Ectodermal cell (in vitro differentiated cells): ENCODE data around the gene DHCR24.

ENCODE experiments used
- H3K27ac ChIP-seq: 2 replicates; pipeline ENCODE4 v1.7.0; 2013; ENCODE audit warnings: mild to moderate bottlenecking, low read depth, low read length; ENCODE audit not compliant: insufficient read depth, poor library complexity, severe bottlenecking
- H3K27me3 ChIP-seq: 2 replicates; pipeline ENCODE4 v1.7.0; 2013; ENCODE audit warnings: mild to moderate bottlenecking, low read length; ENCODE audit not compliant: insufficient read depth, control insufficient read depth, poor library complexity, severe bottlenecking
- H3K36me3 ChIP-seq: one replicate; pipeline ENCODE4 v1.7.0; 2013; ENCODE audit warnings: low read length; ENCODE audit not compliant: control insufficient read depth, insufficient read depth
- H3K4me1 ChIP-seq: one replicate; pipeline ENCODE4 v1.7.0; 2013; ENCODE audit warnings: low read length; ENCODE audit not compliant: control insufficient read depth, insufficient read depth
- H3K4me3 ChIP-seq: 2 replicates; pipeline ENCODE4 v1.7.0; 2013; ENCODE audit warnings: low read depth, low read length, control low read depth; ENCODE audit not compliant: insufficient read depth
- H3K9me3 ChIP-seq: 2 replicates; pipeline ENCODE4 v1.7.0; 2013; ENCODE audit warnings: mild to moderate bottlenecking, low read length, moderate library complexity; ENCODE audit not compliant: control insufficient read depth
- WGBS, 2 experiments: methylation state at CpG; one replicate each; pipeline ENCODE4 v1.1.7; 2013; ENCODE audit warnings: missing lambda C conversion rate in 2 of 2; 5-methylcytosine and 5-hydroxymethylcytosine counted together

Gene DHCR24

DNA sequence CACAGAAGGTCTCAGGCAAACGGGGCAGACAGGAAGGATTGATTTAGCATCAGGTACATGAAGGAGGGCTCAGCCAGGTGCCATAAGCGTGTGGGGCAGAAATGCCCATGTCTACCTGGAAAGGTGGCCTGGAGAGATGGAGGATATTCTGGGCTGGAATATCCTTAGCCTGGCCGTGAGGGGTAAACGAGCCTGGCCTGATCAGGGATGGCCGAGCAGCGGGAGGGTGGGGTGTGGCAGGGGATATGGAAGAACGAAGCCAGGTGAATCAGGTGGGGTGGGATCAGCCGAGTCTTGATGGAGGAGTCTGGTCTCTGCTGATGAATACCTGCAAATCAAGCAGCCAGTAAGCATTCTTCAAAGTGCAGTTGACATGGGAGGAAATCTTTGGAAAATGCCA lies 50.4 kb downstream of the DHCR24 start:
- Histone ChIP-seq H3K27ac (no peak overlapping the region), H3K4me3 (no peak overlapping the region), H3K27me3 (no peaks in the 10 kb centered on the region), H3K9me3 (no peaks in the 10 kb centered on the region), H3K36me3 (no peaks in the 10 kb centered on the region), H3K4me1 (no peaks in the 10 kb centered on the region)
- WGBS, 2 experiments: 91 to 94% methylated on average over 8 of the region's 8 CpGs

DNA sequence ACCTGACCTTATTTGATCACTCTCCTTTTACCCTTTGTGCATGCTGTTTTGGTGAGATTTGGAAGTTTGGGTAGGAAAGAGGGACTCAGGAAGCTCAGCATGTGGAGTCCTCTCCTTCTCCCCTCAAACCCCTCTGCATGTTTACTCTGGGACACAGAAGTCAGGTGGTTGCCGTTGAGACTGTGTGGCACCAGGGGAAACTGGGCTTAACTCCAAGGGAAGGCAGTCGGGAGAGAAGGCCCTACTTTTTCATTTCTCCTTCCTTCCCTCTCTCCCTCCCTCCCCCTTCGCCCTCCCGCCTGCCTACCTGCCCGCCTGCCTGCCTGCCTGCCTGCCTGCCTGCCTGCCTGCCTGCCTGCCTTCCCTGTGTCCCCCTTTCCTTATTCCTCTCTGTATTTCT lies 51.0 kb downstream of the DHCR24 start:
- no peaks in the 10 kb centered on the region for H3K4me1 ChIP-seq
- 67 to 79% methylated on average over 2 of the region's 5 CpGs for WGBS, 2 experiments
- H3K27ac ChIP-seq: no peak overlapping the region
- H3K4me3 ChIP-seq: no peak overlapping the region
- H3K9me3 ChIP-seq: no peaks in the 10 kb centered on the region
- no peaks in the 10 kb centered on the region for H3K36me3 ChIP-seq
- H3K27me3 ChIP-seq: no peaks in the 10 kb centered on the region

DNA sequence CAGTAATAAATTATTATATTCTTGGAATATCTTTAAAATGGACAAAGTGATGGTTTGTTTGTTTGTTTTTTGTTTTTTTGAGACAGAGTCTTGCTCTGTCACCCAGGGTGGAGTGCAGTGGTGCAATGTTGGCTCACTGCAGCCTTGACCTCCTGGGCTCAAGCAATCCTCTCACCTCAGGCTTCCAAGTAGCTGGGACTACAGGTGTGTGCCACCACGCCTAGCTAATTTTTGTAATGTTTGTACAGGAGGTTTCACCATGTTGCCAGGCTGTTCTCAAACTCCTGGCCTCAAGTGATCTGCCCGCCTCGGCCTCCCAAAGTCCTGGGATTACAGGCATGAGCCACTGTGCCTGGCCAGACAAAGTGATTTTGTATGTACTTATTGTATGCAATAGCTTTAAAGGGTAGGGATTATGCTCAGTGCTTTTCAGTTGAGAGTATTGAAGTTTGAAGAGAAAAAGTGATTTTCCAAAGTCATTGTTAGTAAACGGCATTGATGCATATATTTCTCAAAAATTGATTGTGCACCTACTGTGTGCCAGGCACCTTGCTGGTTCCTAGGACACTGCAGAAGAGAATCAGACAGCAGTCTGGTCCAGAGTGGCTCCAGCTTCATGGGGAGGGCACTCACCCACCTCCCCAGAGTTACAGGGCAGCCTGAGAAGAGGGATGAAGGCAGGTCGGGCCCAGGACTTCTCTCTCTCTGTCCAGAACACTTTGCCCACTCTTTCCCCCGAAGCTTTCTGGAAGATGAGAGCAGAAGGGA lies 51.7 kb downstream of the DHCR24 start:
- WGBS, 2 experiments: 86 to 92% methylated on average over 6 of the region's 6 CpGs
- no peaks in the 10 kb centered on the region for H3K9me3 ChIP-seq
- H3K4me3 ChIP-seq: no peak overlapping the region
- no peaks in the 10 kb centered on the region for H3K36me3 ChIP-seq
- no peak overlapping the region for H3K27ac ChIP-seq
- H3K27me3 ChIP-seq: no peaks in the 10 kb centered on the region
- H3K4me1 ChIP-seq: no peaks in the 10 kb centered on the region

DNA sequence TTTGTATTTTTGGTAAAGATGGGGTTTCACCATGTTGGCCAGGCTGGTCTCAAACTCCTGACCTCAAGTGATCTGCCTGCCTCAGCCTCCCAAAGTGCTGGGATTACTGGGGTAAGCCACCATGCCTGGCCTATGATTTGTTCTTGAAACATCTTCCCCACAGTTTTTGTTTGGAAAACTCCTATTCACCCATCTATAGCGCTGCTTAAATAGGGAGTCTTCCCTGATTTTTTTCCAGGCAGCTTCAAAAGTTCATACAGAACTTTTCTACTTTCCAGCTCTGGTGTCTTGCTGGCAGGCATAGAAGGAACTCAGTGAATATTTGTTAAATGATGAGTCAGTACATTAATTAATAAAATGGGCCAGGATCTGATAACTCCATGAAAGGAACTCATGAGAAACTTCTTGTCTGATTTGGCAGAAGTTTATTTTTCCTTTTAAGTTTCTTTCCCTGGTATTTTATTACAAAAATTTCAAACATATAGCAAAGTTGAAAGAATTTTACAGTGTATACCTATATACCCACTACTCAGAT lies 52.9 kb downstream of the DHCR24 start:
- Histone ChIP-seq H3K27ac (no peak overlapping the region), H3K9me3 (no peaks in the 10 kb centered on the region), H3K27me3 (no peaks in the 10 kb centered on the region), H3K4me1 (no peaks in the 10 kb centered on the region), H3K4me3 (no peak overlapping the region), H3K36me3 (no peaks in the 10 kb centered on the region)
- 97 to 100% methylated on average over 1 of the region's 1 CpG for WGBS, 2 experiments

- WGBS, 2 experiments: 94% methylated on average over 9 of the region's 9 CpGs
- H3K4me1 ChIP-seq: no peaks in the 10 kb centered on the region
- no peak overlapping the region for H3K4me3 ChIP-seq
- no peaks in the 10 kb centered on the region for H3K27me3 ChIP-seq
- no peak overlapping the region for H3K27ac ChIP-seq
- no peaks in the 10 kb centered on the region for H3K9me3 ChIP-seq
- no peaks in the 10 kb centered on the region for H3K36me3 ChIP-seq
Observed at GRCh38 chr1:54833121-54833520, 53.9 kb downstream of the DHCR24 start.

DNA sequence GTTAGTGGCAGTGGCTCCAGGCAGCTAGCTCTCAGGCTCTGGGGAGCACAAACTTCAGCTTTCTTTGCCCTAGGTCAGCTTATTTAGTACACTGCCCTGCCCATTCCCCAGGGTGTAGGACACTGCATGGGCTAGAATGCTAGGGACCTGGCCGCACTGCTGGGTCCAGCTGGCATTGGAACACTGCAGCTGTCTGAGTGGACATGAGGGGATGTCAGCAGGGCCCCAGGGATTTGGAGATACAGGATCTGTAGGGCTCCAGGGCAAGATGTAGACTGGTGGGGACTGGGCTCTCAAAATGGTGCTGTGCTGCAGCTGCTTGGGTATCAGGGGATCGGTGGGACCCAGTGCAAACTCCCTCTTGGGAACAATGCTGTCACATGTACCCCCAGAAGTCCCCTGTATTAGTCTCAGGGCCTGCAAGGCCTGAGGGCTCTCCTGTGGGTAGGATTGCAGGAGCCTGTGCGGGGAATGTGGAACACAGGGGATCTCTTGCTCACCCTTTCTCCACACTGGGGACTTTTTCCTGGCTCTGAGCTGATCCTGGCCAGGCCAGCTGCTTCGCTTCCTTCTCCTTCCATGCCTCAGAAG lies 60.7 kb downstream of the DHCR24 start:
- no peaks in the 10 kb centered on the region for H3K4me1 ChIP-seq
- WGBS, 2 experiments: 91 to 92% methylated on average over 4 of the region's 4 CpGs

DNA sequence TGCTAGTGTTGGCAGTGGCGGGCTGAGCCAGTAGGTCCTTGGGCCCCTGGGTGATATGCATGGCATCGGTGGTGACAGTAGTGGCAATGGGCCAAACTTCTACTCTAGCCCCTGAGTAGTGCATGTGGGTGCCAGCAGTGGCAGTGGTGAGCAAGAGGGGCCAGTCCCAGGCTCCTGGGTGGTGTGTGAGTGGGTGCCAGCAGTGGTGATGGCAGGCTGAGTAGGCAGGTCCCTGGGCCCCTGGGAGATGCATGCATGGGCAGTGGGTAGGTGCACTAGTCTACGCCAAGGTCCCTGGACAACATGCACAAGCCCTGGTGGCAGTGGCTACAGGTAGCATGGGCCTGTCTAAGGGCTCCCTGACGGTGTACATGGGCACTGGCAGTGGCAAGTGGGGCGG lies 61.3 kb downstream of the DHCR24 start:
- Histone ChIP-seq H3K36me3 (no peaks in the 10 kb centered on the region), H3K27me3 (no peaks in the 10 kb centered on the region), H3K4me1 (no peaks in the 10 kb centered on the region), H3K4me3 (no peak overlapping the region), H3K27ac (no peak overlapping the region), H3K9me3 (no peaks in the 10 kb centered on the region)
- WGBS, 2 experiments: 89 to 93% methylated on average over 5 of the region's 5 CpGs

More for the DNA sequence above, 60.7 kb downstream of the DHCR24 start:
- no peaks in the 10 kb centered on the region for H3K9me3 ChIP-seq
- no peak overlapping the region for H3K4me3 ChIP-seq
- no peak overlapping the region for H3K27ac ChIP-seq
- H3K27me3 ChIP-seq: no peaks in the 10 kb centered on the region
- H3K36me3 ChIP-seq: no peaks in the 10 kb centered on the region

DNA sequence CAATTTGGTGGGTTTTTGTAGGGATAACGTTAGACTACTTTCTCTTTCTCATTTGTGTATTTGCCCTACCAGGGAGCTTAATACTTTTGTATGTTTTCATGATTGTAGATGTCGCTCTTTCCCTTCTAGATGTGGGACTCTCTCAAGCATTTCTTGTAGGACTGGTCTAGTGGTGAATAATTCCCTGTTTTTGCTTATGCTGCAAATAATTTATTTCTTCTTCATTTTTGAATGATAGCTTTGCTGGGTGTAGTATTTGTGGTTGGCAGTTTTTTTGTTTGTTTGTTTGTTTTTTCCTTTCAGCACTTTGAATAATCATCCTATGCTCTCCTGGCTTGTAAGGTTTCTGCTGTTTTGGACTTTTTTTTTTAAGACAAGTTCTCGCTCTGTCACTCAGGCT lies 63.3 kb downstream of the DHCR24 start:
- Histone ChIP-seq H3K4me3 (no peak overlapping the region), H3K36me3 (no peaks in the 10 kb centered on the region), H3K27me3 (no peaks in the 10 kb centered on the region), H3K4me1 (no peaks in the 10 kb centered on the region), H3K27ac (no peak overlapping the region), H3K9me3 (no peaks in the 10 kb centered on the region)
- WGBS, 2 experiments: 89 to 96% methylated on average over 3 of the region's 3 CpGs

DNA sequence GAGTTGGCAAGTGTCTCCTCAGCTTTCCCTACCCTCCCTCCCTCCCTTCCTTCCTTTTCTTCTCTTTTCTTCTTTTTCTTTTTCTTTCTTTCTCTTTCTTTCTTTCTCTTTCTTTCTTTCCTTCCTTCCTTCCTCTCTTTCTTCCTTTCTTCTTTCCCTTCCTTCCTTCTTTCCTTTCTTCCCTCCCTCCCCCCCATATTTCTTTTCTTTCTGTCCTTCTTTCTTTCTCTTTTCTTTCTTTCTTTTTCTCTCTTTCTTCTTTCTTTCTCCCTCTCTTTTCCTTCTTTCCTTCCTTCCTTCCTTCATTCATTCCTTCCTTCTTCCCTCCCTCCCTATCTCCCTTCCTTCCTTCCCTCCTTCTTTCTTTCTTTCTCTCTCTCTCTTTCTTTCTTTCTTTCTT lies 67.3 kb downstream of the DHCR24 start:
- no peak overlapping the region for H3K4me3 ChIP-seq
- no peak overlapping the region for H3K27ac ChIP-seq
- H3K4me1 ChIP-seq: no peaks in the 10 kb centered on the region
- no peaks in the 10 kb centered on the region for H3K9me3 ChIP-seq
- H3K36me3 ChIP-seq: no peaks in the 10 kb centered on the region
- no peaks in the 10 kb centered on the region for H3K27me3 ChIP-seq

DNA sequence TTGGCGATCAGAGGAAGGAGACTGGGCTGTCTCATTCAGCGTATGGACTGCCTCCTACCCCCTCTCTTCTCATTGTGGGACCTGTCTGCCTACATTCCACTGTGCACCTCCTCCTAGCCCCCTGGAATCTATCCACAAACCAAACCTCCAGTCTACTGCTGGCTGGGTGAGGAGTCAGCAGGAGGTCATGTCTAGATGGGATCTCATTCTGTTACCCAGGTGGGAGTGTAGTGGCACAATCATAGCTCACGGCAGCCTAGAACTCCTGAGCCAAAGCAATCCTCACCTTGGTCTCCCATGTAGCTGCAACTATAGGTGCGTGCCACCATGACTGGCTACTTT lies 67.8 kb downstream of the DHCR24 start:
- no peaks in the 10 kb centered on the region for H3K27me3 ChIP-seq
- WGBS, 2 experiments: 84% methylated on average over 4 of the region's 4 CpGs
- H3K9me3 ChIP-seq: no peaks in the 10 kb centered on the region
- H3K4me3 ChIP-seq: no peak overlapping the region
- H3K4me1 ChIP-seq: peaks cover 2% of the 10 kb centered on the region
- H3K36me3 ChIP-seq: no peaks in the 10 kb centered on the region
- H3K27ac ChIP-seq: no peak overlapping the region
